Liver (tissue), 3 donors: ENCODE data around the gene HCRTR1.

Source experiments
- CTCF ChIP-seq: fragments of 150-350 bp; IDR thresholded peaks from 2 replicates; pipeline ENCODE4 v1.5.1; 2017; ENCODE audit warnings: improper control_type of control experiment, low read depth, low read length; ENCODE audit not compliant: missing input control
- FOXA1 ChIP-seq: IDR thresholded peaks from 2 replicates; pipeline ENCODE4 v1.6.1; 2016; ENCODE audit warnings: antibody characterized with exemption
- GABPA ChIP-seq, 2 donors: IDR thresholded peaks in 1 of 2; conservative IDR thresholded peaks in 1 of 2; 2 replicates each; pipeline ENCODE4 v1.6.1; 2016; ENCODE audit warnings: antibody characterized with exemption in 2 of 2, mild to moderate bottlenecking in 1 of 2, moderate library complexity in 1 of 2
- JUND ChIP-seq, 2 donors: IDR thresholded peaks; 2 replicates each; pipeline ENCODE4 v1.6.1; 2016; ENCODE audit warnings: antibody characterized with exemption in 2 of 2
- RAD21 ChIP-seq, 2 donors: IDR thresholded peaks; 2 replicates each; pipeline ENCODE4 v1.6.1; 2016; ENCODE audit warnings: antibody characterized with exemption in 2 of 2, mild to moderate bottlenecking in 2 of 2
- SP1 ChIP-seq: IDR thresholded peaks from 2 replicates; pipeline ENCODE4 v1.6.1; 2018; ENCODE audit warnings: antibody characterized with exemption, mild to moderate bottlenecking
- YY1 ChIP-seq: IDR thresholded peaks from 2 replicates; pipeline ENCODE4 v1.6.1; 2016; ENCODE audit warnings: antibody characterized with exemption, mild to moderate bottlenecking
- TF ChIP-seq, protein P1 (sequence below): IDR thresholded peaks from 2 replicates; pipeline ENCODE4 v1.6.1; 2016; ENCODE audit warnings: antibody characterized with exemption, mild to moderate bottlenecking
- donor health status: healthy.
- donor health status: healthy.

DNA sequence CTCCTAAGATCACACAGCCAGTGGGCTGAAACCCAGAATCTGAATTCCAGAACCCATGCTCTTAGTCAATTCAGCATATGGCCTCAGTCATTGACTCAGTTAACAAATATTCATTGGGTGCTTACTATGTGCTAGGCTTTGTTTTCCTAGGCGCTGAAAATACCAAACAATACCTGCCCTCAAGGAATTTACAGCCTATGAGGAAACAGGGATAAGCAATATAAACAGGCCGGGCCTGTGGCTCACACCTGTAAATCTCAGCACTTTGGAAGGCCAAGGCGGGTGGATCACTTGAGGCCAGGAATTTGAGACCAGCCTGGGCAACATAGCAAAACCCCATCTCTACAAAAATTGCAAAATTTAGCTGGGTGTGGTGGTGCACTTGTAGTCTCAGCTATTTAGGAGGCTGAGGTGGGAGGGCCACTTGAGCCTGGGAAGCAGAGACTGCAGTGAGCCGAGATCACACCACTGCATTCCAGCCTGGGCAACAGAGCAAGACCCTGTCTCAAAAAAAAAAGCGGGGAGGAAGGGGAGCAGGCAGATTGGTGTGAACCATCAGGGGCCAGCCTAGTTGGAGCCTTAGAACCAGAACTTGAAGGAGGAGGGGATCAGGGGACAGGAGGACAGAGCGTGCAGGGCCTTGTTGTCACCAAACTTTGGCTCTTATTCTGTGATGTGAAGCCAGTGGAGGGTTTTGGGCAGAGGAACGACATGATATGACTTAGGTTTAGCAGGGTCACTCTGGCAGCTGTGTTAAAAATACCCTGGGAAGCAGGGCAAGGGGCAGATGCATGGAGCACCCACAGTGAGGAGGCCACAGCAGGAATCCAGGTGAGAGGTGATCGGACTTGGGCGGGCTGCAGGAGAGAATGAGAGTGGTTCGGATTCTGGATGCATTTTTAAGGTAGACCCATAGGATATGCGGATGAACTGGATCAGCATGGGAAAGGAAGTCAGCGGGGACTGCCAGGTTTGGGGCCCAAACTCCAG lies 35.4 kb upstream of the HCRTR1 start:
- TF ChIP-seq JUND (IDR thresholded peaks at IDR 0.05) = no peak
- TF ChIP-seq YY1 = no peak
- no peak for TF ChIP-seq GABPA (IDR thresholded peaks at IDR 0.05 in 1 of 2, conservative IDR thresholded peaks at IDR 0.05 in 1 of 2)
- no peak for TF ChIP-seq CTCF
- TF ChIP-seq RAD21 (IDR thresholded peaks at IDR 0.05) = no peak
- TF ChIP-seq, protein P1, sequence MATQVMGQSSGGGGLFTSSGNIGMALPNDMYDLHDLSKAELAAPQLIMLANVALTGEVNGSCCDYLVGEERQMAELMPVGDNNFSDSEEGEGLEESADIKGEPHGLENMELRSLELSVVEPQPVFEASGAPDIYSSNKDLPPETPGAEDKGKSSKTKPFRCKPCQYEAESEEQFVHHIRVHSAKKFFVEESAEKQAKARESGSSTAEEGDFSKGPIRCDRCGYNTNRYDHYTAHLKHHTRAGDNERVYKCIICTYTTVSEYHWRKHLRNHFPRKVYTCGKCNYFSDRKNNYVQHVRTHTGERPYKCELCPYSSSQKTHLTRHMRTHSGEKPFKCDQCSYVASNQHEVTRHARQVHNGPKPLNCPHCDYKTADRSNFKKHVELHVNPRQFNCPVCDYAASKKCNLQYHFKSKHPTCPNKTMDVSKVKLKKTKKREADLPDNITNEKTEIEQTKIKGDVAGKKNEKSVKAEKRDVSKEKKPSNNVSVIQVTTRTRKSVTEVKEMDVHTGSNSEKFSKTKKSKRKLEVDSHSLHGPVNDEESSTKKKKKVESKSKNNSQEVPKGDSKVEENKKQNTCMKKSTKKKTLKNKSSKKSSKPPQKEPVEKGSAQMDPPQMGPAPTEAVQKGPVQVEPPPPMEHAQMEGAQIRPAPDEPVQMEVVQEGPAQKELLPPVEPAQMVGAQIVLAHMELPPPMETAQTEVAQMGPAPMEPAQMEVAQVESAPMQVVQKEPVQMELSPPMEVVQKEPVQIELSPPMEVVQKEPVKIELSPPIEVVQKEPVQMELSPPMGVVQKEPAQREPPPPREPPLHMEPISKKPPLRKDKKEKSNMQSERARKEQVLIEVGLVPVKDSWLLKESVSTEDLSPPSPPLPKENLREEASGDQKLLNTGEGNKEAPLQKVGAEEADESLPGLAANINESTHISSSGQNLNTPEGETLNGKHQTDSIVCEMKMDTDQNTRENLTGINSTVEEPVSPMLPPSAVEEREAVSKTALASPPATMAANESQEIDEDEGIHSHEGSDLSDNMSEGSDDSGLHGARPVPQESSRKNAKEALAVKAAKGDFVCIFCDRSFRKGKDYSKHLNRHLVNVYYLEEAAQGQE = no peak
- no peak for TF ChIP-seq SP1
- TF ChIP-seq FOXA1 = no peak
